GM12891 (cell line): ENCODE results near the gene TBX1.
"Not testable (repeated sequence)": the region's sequence is repeated elsewhere in the genome, so short reads cannot be mapped to it uniquely, and the experiment has no call there.

ENCODE experiments used
- DNase-seq: peaks from one replicate; pipeline ENCODE4 v3.0.0; 2011; ENCODE audit warnings: low spot score; ENCODE audit not compliant: insufficient read length
- FAIRE-seq: peaks from 2 replicates; lab custom pipeline; 2011; peaks lifted over from hg19 to GRCh38; lab: Jason Lieb, UNC
- PAX5 ChIP-seq: IDR thresholded peaks from 2 replicates; pipeline ENCODE4 v1.6.1; 2011; ENCODE audit warnings: low read length, moderate library complexity, mild to moderate bottlenecking; ENCODE audit not compliant: insufficient read depth, severe bottlenecking
- POLR2A ChIP-seq: IDR thresholded peaks from 2 replicates; pipeline ENCODE4 v1.6.1; 2011; ENCODE audit warnings: low read depth, low read length, control low read depth
- POLR2AphosphoS5 ChIP-seq: IDR thresholded peaks from 2 replicates; pipeline ENCODE4 v1.6.1; 2011; ENCODE audit warnings: low read depth, low read length, control low read depth
- POU2F2 ChIP-seq: IDR thresholded peaks from 2 replicates; pipeline ENCODE4 v1.6.1; 2011; ENCODE audit warnings: low read depth, mild to moderate bottlenecking, control low read depth, low read length, moderate library complexity
- SPI1 ChIP-seq: IDR thresholded peaks from 2 replicates; pipeline ENCODE4 v1.6.1; 2011; ENCODE audit warnings: low read depth, low read length, control low read depth
- TAF1 ChIP-seq: IDR thresholded peaks from 2 replicates; pipeline ENCODE4 v1.6.1; 2011; ENCODE audit warnings: low read depth, low read length, control low read depth

TBX1 gene

GRCh38 chr22:19723983-19724827 lies 36.4 kb upstream of the TBX1 start:
- DNase-seq = peak; percentile 72
- TF ChIP-seq POU2F2 (no peak), POLR2A (no peak), POLR2AphosphoS5 (no peak), TAF1 (no peak), PAX5 (no peak), SPI1 (no peak)
- peak; percentile 69 for FAIRE-seq

- TF ChIP-seq POU2F2 (no peak), PAX5 (no peak), SPI1 (no peak), TAF1 (no peak), POLR2A (no peak), POLR2AphosphoS5 (no peak)
- no peak for DNase-seq
- FAIRE-seq = no peak
These were observed 35.5 kb upstream of the TBX1 start for GRCh38 chr22:19724927-19725661.

DNA sequence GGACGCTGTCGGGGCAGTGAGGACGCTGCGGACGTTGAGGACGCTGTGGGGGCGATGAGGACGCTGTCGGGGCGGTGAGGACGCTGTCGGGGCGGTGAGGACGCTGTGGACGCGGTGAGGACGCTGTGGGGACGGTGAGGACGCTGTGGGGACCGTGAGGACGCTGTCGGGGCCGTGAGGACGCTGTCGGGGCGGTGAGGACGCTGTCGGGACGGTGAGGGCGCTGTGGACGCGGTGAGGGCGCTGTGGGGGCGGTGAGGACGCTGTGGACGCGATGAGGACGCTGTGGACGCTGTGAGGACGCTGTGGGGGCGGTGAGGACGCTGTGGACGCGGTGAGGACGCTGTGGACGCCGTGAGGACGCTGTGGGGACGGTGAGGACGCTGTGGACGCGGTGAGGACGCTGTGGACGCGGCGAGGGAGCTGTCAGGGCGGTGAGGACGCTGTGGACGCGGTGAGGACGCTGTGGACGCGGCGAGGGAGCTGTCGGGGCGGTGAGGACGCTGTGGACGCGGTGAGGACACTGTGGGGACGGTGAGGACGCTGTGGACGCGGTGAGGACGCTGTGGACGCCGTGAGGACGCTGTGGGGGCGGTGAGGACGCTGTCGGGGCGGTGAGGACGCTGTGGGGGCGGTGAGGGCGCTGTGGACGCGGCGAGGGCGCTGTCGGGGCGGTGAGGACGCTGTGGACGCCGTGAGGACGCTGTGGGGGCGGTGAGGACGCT lies 34.4 kb upstream of the TBX1 start:
- DNase-seq, FAIRE-seq: not testable (repeated sequence)

GRCh38 chr22:19727310-19728150 lies 33.0 kb upstream of the TBX1 start:
- TF ChIP-seq PAX5 = no peak
- no peak for TF ChIP-seq POU2F2
- TF ChIP-seq POLR2A = no peak
- TF ChIP-seq SPI1 = no peak
- no peak for TF ChIP-seq POLR2AphosphoS5
- TF ChIP-seq TAF1 = no peak
- FAIRE-seq (no peak), DNase-seq (no peak)

GRCh38 chr22:19728271-19728670 lies 32.3 kb upstream of the TBX1 start:
- FAIRE-seq (no peak), DNase-seq (no peak)
- TF ChIP-seq SPI1 (no peak), POLR2A (no peak), TAF1 (no peak), POLR2AphosphoS5 (no peak), PAX5 (no peak), POU2F2 (no peak)

- TF ChIP-seq POLR2A (no peak), SPI1 (no peak), PAX5 (no peak), POLR2AphosphoS5 (no peak), TAF1 (no peak)
- no peak for FAIRE-seq
These were observed 31.7 kb upstream of the TBX1 start for GRCh38 chr22:19728836-19729235.

GRCh38 chr22:19729507-19729906 lies 31.1 kb upstream of the TBX1 start:
- no peak for TF ChIP-seq POU2F2
- TF ChIP-seq SPI1 = no peak
- FAIRE-seq (no peak), DNase-seq (no peak)

More at GRCh38 chr22:19728836-19729235, 31.7 kb upstream of the TBX1 start:
- no peak for DNase-seq

- FAIRE-seq (no peak), DNase-seq (no peak)
- no peak for TF ChIP-seq POLR2A
- no peak for TF ChIP-seq TAF1
- no peak for TF ChIP-seq POLR2AphosphoS5
- TF ChIP-seq SPI1 = no peak
- TF ChIP-seq POU2F2 = no peak
- no peak for TF ChIP-seq PAX5
These were observed 30.4 kb upstream of the TBX1 start for GRCh38 chr22:19730198-19730597.

- peak; percentile 93 for FAIRE-seq
- TF ChIP-seq PAX5 (no peak), POLR2AphosphoS5 (no peak), SPI1 (no peak), TAF1 (no peak), POLR2A (no peak), POU2F2 (no peak)
- peak; percentile 96 for DNase-seq
These were observed 29.8 kb upstream of the TBX1 start for GRCh38 chr22:19730655-19731360.
